Measurements from ENCODE around the gene ZCCHC24. TPM values are rescaled to one million over a fixed set of nuclear protein-coding genes. Genes with fewer than 3 reads are reported as not detected.

The ZCCHC24 gene
- total and polyA plus RNA-seq, 4 donors, result 42.2 to 99.6 (median 69.8) TPM

- Histone ChIP-seq H3K4me1 (ENCODE audit: control insufficient read depth in 1 of 2, insufficient read depth in 2 of 2, low read length in 2 of 2) (no peaks in the 10 kb centered on the region), H3K9me3 (ENCODE audit: control insufficient read depth, low read length) (no peaks in the 10 kb centered on the region), H3K27me3 (ENCODE audit: control insufficient read depth in 1 of 2, insufficient read depth in 2 of 2, low read length in 1 of 2) (no peaks in the 10 kb centered on the region), H3K36me3 (ENCODE audit: control insufficient read depth in 1 of 2, insufficient read depth in 2 of 2, low read length in 1 of 2) (no peaks in the 10 kb centered on the region), H3K4me3 (ENCODE audit: low read length in 2 of 2) (no peak overlapping the region), H3K27ac (ENCODE audit: low read depth in 1 of 2, low read length in 2 of 2) (no peak overlapping the region)
- peak; percentile 46 to 56 for DNase-seq
- ATAC-seq (ENCODE audit: low FRiP score), result no peak
- WGBS, 2 donors, result 58 to 66% methylated on average over 17 of the region's 17 CpGs
- intact Hi-C loops (cut with DNase I), result no loop called here
These were observed 47.7 kb downstream of the ZCCHC24 start for GRCh38 chr10:79397575-79398303.

DNA sequence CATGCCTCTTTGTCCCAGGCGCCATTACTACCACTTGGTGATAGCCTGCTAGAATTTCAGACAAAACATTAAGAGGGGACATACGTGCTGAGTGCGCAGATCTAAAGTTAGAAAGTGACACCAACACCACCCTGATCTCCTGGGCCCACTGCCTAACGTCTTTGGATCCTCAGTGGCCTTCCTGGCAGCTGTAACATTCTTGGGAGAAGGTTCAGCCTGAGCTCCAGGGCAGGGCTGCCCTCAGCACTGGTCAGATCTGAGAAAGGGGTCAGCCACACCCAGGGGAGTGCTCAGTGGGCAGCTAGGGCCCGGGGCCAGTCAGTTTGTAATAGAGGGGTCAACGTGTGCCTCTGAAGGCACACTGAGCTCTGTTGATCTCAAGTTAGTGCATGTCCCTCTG is 48.4 kb downstream of the ZCCHC24 start:
- 63 to 64% methylated on average over 6 of the region's 6 CpGs for WGBS, 2 donors

DNA sequence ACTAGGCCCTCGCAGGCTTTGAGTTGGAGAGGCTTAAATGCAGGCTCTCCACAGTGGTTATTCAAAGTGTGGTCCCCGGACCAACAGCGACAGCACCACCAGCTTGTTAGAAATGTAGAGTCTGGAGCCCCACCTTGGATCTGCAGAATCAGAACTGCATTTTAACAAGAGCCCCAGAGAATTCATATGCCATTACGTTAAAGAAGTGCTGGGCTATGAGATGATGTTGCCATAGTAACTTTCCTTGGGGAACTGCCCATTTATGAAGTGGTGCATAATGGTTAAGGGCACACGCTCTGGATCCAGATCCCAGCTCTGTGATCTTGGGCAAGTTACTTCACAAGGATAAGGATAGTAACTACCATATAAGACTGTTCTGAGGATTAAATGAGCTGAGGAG is 48.9 kb downstream of the ZCCHC24 start:
- no peak for DNase-seq
- ATAC-seq (ENCODE audit: low FRiP score), result no peak
- Histone ChIP-seq H3K36me3 (ENCODE audit: control insufficient read depth in 1 of 2, insufficient read depth in 2 of 2, low read length in 1 of 2) (no peaks in the 10 kb centered on the region), H3K9me3 (ENCODE audit: control insufficient read depth, low read length) (no peaks in the 10 kb centered on the region), H3K27me3 (ENCODE audit: control insufficient read depth in 1 of 2, insufficient read depth in 2 of 2, low read length in 1 of 2) (no peaks in the 10 kb centered on the region), H3K4me1 (ENCODE audit: control insufficient read depth in 1 of 2, insufficient read depth in 2 of 2, low read length in 2 of 2) (no peaks in the 10 kb centered on the region), H3K4me3 (ENCODE audit: low read length in 2 of 2) (no peak overlapping the region), H3K27ac (ENCODE audit: low read depth in 1 of 2, low read length in 2 of 2) (no peak overlapping the region)
- WGBS, 2 donors, result 61 to 65% methylated on average over 5 of the region's 5 CpGs
- intact Hi-C loops (cut with DNase I), result no loop called here

More for the DNA sequence above, 48.4 kb downstream of the ZCCHC24 start:
- H3K9me3 ChIP-seq (ENCODE audit: control insufficient read depth, low read length), result no peaks in the 10 kb centered on the region
- intact Hi-C loops (cut with DNase I), result no loop called here
- H3K4me1 ChIP-seq (ENCODE audit: control insufficient read depth in 1 of 2, insufficient read depth in 2 of 2, low read length in 2 of 2), result no peaks in the 10 kb centered on the region
- H3K36me3 ChIP-seq (ENCODE audit: control insufficient read depth in 1 of 2, insufficient read depth in 2 of 2, low read length in 1 of 2), result no peaks in the 10 kb centered on the region
- ATAC-seq (ENCODE audit: low FRiP score) (no peak), DNase-seq (peak; percentile 46 to 59)
- no peaks in the 10 kb centered on the region for H3K27me3 ChIP-seq (ENCODE audit: control insufficient read depth in 1 of 2, insufficient read depth in 2 of 2, low read length in 1 of 2)
- H3K4me3 ChIP-seq (ENCODE audit: low read length in 2 of 2), result no peak overlapping the region
- no peak overlapping the region for H3K27ac ChIP-seq (ENCODE audit: low read depth in 1 of 2, low read length in 2 of 2)

- intact Hi-C loops (cut with DNase I), result no loop called here
- Histone ChIP-seq H3K36me3 (ENCODE audit: control insufficient read depth in 1 of 2, insufficient read depth in 2 of 2, low read length in 1 of 2) (no peaks in the 10 kb centered on the region), H3K27me3 (ENCODE audit: control insufficient read depth in 1 of 2, insufficient read depth in 2 of 2, low read length in 1 of 2) (no peaks in the 10 kb centered on the region), H3K4me1 (ENCODE audit: control insufficient read depth in 1 of 2, insufficient read depth in 2 of 2, low read length in 2 of 2) (no peaks in the 10 kb centered on the region), H3K4me3 (ENCODE audit: low read length in 2 of 2) (no peak overlapping the region), H3K9me3 (ENCODE audit: control insufficient read depth, low read length) (no peaks in the 10 kb centered on the region), H3K27ac (ENCODE audit: low read depth in 1 of 2, low read length in 2 of 2) (no peak overlapping the region)
- 88 to 94% methylated on average over 5 of the region's 5 CpGs for WGBS, 2 donors
- ATAC-seq (ENCODE audit: low FRiP score) (no peak), DNase-seq (peak; percentile 17 to 39)
These were observed 50.8 kb downstream of the ZCCHC24 start for GRCh38 chr10:79394664-79395063.

DNA sequence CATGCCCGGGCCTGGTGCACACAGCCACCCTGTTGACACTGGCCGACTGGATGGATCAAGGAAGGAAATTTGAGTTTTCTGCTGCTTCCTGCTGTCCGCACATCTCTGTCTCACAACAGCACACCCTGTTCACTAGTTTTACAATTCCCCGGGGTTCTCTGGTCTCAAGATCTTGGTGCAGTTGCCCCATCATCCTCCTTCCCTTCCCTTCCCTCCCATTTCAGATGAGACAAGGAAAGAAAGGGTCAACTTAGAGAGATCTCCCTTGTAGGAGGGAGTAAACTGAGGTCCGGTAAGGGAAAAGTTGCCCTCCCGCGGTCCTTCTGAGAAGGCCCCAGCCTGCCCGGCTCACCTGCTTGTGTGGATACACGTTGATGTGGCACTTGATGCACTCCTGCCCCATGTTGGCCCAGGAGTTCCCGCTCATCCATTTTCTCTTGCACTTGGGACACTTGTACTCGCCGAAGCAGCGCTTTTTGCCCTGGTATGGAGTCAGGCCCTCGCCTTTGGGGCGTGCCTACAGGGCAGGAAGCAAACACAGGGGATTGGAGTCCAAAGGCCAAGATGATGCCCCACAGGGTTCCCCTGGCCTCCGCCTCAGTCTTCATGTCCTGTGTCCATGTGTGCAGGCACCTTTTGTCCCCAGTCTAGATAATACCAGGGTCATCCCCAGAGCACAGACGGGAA is 51.4 kb downstream of the ZCCHC24 start:
- Histone ChIP-seq H3K4me3 (ENCODE audit: low read length in 2 of 2) (no peak overlapping the region), H3K4me1 (ENCODE audit: control insufficient read depth in 1 of 2, insufficient read depth in 2 of 2, low read length in 2 of 2) (no peaks in the 10 kb centered on the region), H3K9me3 (ENCODE audit: control insufficient read depth, low read length) (no peaks in the 10 kb centered on the region), H3K27ac (ENCODE audit: low read depth in 1 of 2, low read length in 2 of 2) (no peak overlapping the region), H3K36me3 (ENCODE audit: control insufficient read depth in 1 of 2, insufficient read depth in 2 of 2, low read length in 1 of 2) (no peaks in the 10 kb centered on the region), H3K27me3 (ENCODE audit: control insufficient read depth in 1 of 2, insufficient read depth in 2 of 2, low read length in 1 of 2) (no peaks in the 10 kb centered on the region)
- intact Hi-C loops (cut with DNase I), result no loop called here
- DNase-seq (peak; percentile 47 to 58), ATAC-seq (ENCODE audit: low FRiP score) (no peak)
- WGBS, 2 donors, result 95 to 96% methylated on average over 17 of the region's 17 CpGs

- peak in 1 of 2 donors; percentile 30 for DNase-seq
- no peaks in the 10 kb centered on the region for H3K36me3 ChIP-seq (ENCODE audit: control insufficient read depth in 1 of 2, insufficient read depth in 2 of 2, low read length in 1 of 2)
- 94 to 95% methylated on average over 4 of the region's 4 CpGs for WGBS, 2 donors
These were observed 52.1 kb downstream of the ZCCHC24 start for GRCh38 chr10:79393221-79393923.

GRCh38 chr10:79392506-79393176 is 52.8 kb downstream of the ZCCHC24 start:
- DNase-seq (peak in 1 of 2 donors; percentile 24), ATAC-seq (ENCODE audit: low FRiP score) (no peak)
- H3K27me3 ChIP-seq (ENCODE audit: control insufficient read depth in 1 of 2, insufficient read depth in 2 of 2, low read length in 1 of 2), result no peaks in the 10 kb centered on the region
- intact Hi-C loops (cut with DNase I), result no loop called here
- no peaks in the 10 kb centered on the region for H3K9me3 ChIP-seq (ENCODE audit: control insufficient read depth, low read length)
- H3K36me3 ChIP-seq (ENCODE audit: control insufficient read depth in 1 of 2, insufficient read depth in 2 of 2, low read length in 1 of 2), result no peaks in the 10 kb centered on the region
- no peak overlapping the region for H3K4me3 ChIP-seq (ENCODE audit: low read length in 2 of 2)
- 87 to 94% methylated on average over 6 of the region's 6 CpGs for WGBS, 2 donors
- H3K27ac ChIP-seq (ENCODE audit: low read depth in 1 of 2, low read length in 2 of 2), result no peak overlapping the region
- no peaks in the 10 kb centered on the region for H3K4me1 ChIP-seq (ENCODE audit: control insufficient read depth in 1 of 2, insufficient read depth in 2 of 2, low read length in 2 of 2)

More at GRCh38 chr10:79393221-79393923, 52.1 kb downstream of the ZCCHC24 start:
- Histone ChIP-seq H3K27me3 (ENCODE audit: control insufficient read depth in 1 of 2, insufficient read depth in 2 of 2, low read length in 1 of 2) (no peaks in the 10 kb centered on the region), H3K4me1 (ENCODE audit: control insufficient read depth in 1 of 2, insufficient read depth in 2 of 2, low read length in 2 of 2) (no peaks in the 10 kb centered on the region), H3K4me3 (ENCODE audit: low read length in 2 of 2) (no peak overlapping the region), H3K27ac (ENCODE audit: low read depth in 1 of 2, low read length in 2 of 2) (no peak overlapping the region), H3K9me3 (ENCODE audit: control insufficient read depth, low read length) (no peaks in the 10 kb centered on the region)
- no peak for ATAC-seq (ENCODE audit: low FRiP score)
- intact Hi-C loops (cut with DNase I), result no loop called here

GRCh38 chr10:79392020-79392398 is 53.4 kb downstream of the ZCCHC24 start:
- no peaks in the 10 kb centered on the region for H3K36me3 ChIP-seq (ENCODE audit: control insufficient read depth in 1 of 2, insufficient read depth in 2 of 2, low read length in 1 of 2)
- no peak for ATAC-seq (ENCODE audit: low FRiP score)
- intact Hi-C loops (cut with DNase I), result no loop called here
- H3K27me3 ChIP-seq (ENCODE audit: control insufficient read depth in 1 of 2, insufficient read depth in 2 of 2, low read length in 1 of 2), result no peaks in the 10 kb centered on the region
- peak in 1 of 2 donors; percentile 42 for DNase-seq
- no peak overlapping the region for H3K27ac ChIP-seq (ENCODE audit: low read depth in 1 of 2, low read length in 2 of 2)
- no peaks in the 10 kb centered on the region for H3K9me3 ChIP-seq (ENCODE audit: control insufficient read depth, low read length)
- 93 to 94% methylated on average over 14 of the region's 14 CpGs for WGBS, 2 donors
- no peaks in the 10 kb centered on the region for H3K4me1 ChIP-seq (ENCODE audit: control insufficient read depth in 1 of 2, insufficient read depth in 2 of 2, low read length in 2 of 2)
- H3K4me3 ChIP-seq (ENCODE audit: low read length in 2 of 2), result no peak overlapping the region
